H9 (cell line): Measurements from ENCODE around the gene CCBE1. TPM values are rescaled to one million over a fixed set of nuclear protein-coding genes. Genes with fewer than 3 reads are reported as not detected.

Experiments
- DNase-seq: peaks from one replicate; pipeline ENCODE4 v3.0.0-alpha.2; 2017
- H2AFZ ChIP-seq: one replicate; pipeline ENCODE4 v1.6.1; 2013; ENCODE audit warnings: mild to moderate bottlenecking, low read length, control low read depth, moderate library complexity
- H2AK5ac ChIP-seq: 2 replicates; pipeline ENCODE4 v1.6.1; 2013; ENCODE audit warnings: low read length, control low read depth, mixed read lengths; ENCODE audit not compliant: insufficient read length
- H2BK120ac ChIP-seq: one replicate; pipeline ENCODE4 v1.6.1; 2013; ENCODE audit warnings: low read depth, mild to moderate bottlenecking, low read length, control low read depth, inconsistent platforms; ENCODE audit not compliant: poor library complexity, severe bottlenecking
- H2BK12ac ChIP-seq: 2 replicates; pipeline ENCODE4 v1.6.1; 2013; ENCODE audit warnings: low read length, control low read depth, mixed read lengths, low read depth; ENCODE audit not compliant: insufficient read length
- H2BK15ac ChIP-seq: 2 replicates; pipeline ENCODE4 v1.6.1; 2013; ENCODE audit warnings: low read depth, low read length, control low read depth
- H2BK20ac ChIP-seq: one replicate; pipeline ENCODE4 v1.6.1; 2013; ENCODE audit warnings: low read depth, mild to moderate bottlenecking, low read length, control low read depth, inconsistent platforms; ENCODE audit not compliant: poor library complexity, severe bottlenecking
- H2BK5ac ChIP-seq: 2 replicates; pipeline ENCODE4 v1.6.1; 2013; ENCODE audit warnings: low read length, control low read depth, mixed read lengths; ENCODE audit not compliant: insufficient read length
- H3K14ac ChIP-seq: 2 replicates; pipeline ENCODE4 v1.6.1; 2013; ENCODE audit warnings: low read length, control low read depth; ENCODE audit not compliant: insufficient read depth
- H3K18ac ChIP-seq: 2 replicates; pipeline ENCODE4 v1.6.1; 2013; ENCODE audit warnings: low read depth, mild to moderate bottlenecking, mixed read lengths, low read length, control low read depth; ENCODE audit not compliant: insufficient read length
- H3K23ac ChIP-seq: 2 replicates; pipeline ENCODE4 v1.6.1; 2013; ENCODE audit warnings: low read length, control low read depth, mixed read lengths, low read depth; ENCODE audit not compliant: insufficient read length
- H3K23me2 ChIP-seq: 2 replicates; pipeline ENCODE4 v1.6.1; 2013; ENCODE audit warnings: low read depth, mild to moderate bottlenecking, mixed read lengths, low read length, control low read depth; ENCODE audit not compliant: insufficient read length, poor library complexity, severe bottlenecking
- H3K27ac ChIP-seq: 2 replicates; pipeline ENCODE4 v1.5.1; 2013; ENCODE audit warnings: low read length, control low read depth, mixed read lengths, low read depth; ENCODE audit not compliant: insufficient read length
- H3K27me3 ChIP-seq: 2 replicates; pipeline ENCODE4 v1.6.1; 2013; ENCODE audit warnings: low read length, control low read depth, inconsistent platforms; ENCODE audit not compliant: insufficient read depth
- H3K4ac ChIP-seq: 2 replicates; pipeline ENCODE4 v1.6.1; 2013; ENCODE audit warnings: low read depth, mild to moderate bottlenecking, control low read depth, inconsistent platforms, low read length, moderate library complexity
- H3K4me1 ChIP-seq: 2 replicates; pipeline ENCODE4 v1.6.1; 2013; ENCODE audit warnings: low read length, control low read depth, inconsistent platforms; ENCODE audit not compliant: insufficient read depth
- H3K4me2 ChIP-seq: 2 replicates; pipeline ENCODE4 v1.6.1; 2013; ENCODE audit warnings: low read length, control low read depth, mixed read lengths; ENCODE audit not compliant: insufficient read length, insufficient read depth
- H3K56ac ChIP-seq: 2 replicates; pipeline ENCODE4 v1.6.1; 2013; ENCODE audit warnings: low read depth, mild to moderate bottlenecking, mixed read lengths, low read length, control low read depth; ENCODE audit not compliant: insufficient read length
- H3K79me1 ChIP-seq: 2 replicates; pipeline ENCODE4 v1.6.1; 2013; ENCODE audit warnings: low read depth, mild to moderate bottlenecking, moderate library complexity, low read length, control low read depth, inconsistent platforms; ENCODE audit not compliant: insufficient read depth, poor library complexity, severe bottlenecking
- H3K79me2 ChIP-seq: 2 replicates; pipeline ENCODE4 v1.6.1; 2013; ENCODE audit warnings: low read length, control low read depth, inconsistent platforms; ENCODE audit not compliant: insufficient read depth
- H3K9ac ChIP-seq: 2 replicates; pipeline ENCODE4 v1.6.1; 2013; ENCODE audit warnings: low read length, control low read depth, mixed read lengths; ENCODE audit not compliant: insufficient read length; ENCODE audit errors: extremely low read depth
- H3K9me3 ChIP-seq: one replicate; pipeline ENCODE4 v1.6.1; 2013; ENCODE audit warnings: low read depth, low read length, inconsistent platforms; ENCODE audit not compliant: control insufficient read depth
- H3T11ph ChIP-seq: one replicate; pipeline ENCODE4 v1.6.1; 2013; ENCODE audit warnings: mild to moderate bottlenecking, low read length, control low read depth, inconsistent platforms
- H4K20me1 ChIP-seq: one replicate; pipeline ENCODE4 v1.6.1; 2013; ENCODE audit not compliant: control insufficient read depth, insufficient read length, insufficient read depth
- H4K5ac ChIP-seq: 2 replicates; pipeline ENCODE4 v1.6.1; 2013; ENCODE audit warnings: low read depth, mild to moderate bottlenecking, mixed read lengths, low read length, control low read depth; ENCODE audit not compliant: insufficient read length
- H4K8ac ChIP-seq: replicated peaks from 2 replicates; pipeline ENCODE4 v1.6.1; 2013; ENCODE audit warnings: low read length, control low read depth, mixed read lengths, low read depth; ENCODE audit not compliant: insufficient read length
- H4K91ac ChIP-seq: 2 replicates; pipeline ENCODE4 v1.6.1; 2013; ENCODE audit warnings: low read depth, mild to moderate bottlenecking, moderate library complexity, mixed read lengths, low read length, control low read depth; ENCODE audit not compliant: insufficient read length
- H3K27ac Mint-ChIP-seq, 3 experiments: 2 replicates in 2 of 3; 3 replicates in 1 of 3; pipeline ENCODE4 v1.8.0; 2020 to 2021; ENCODE audit warnings: mixed read lengths in 3 of 3, mild to moderate bottlenecking in 1 of 3, moderate library complexity in 1 of 3
- H3K27me3 Mint-ChIP-seq: 2 replicates; pipeline ENCODE4 v1.8.0; 2021; ENCODE audit warnings: low read depth, mild to moderate bottlenecking, moderate library complexity, mixed read lengths
- H3K36me3 Mint-ChIP-seq, 3 experiments: 2 replicates in 2 of 3; 3 replicates in 1 of 3; pipeline ENCODE4 v1.8.0; 2020 to 2021; ENCODE audit warnings: low read depth in 3 of 3, mixed read lengths in 3 of 3; ENCODE audit not compliant: insufficient read depth in 1 of 3
- H3K4me1 Mint-ChIP-seq, 2 experiments: 2 replicates each; pipeline ENCODE4 v1.8.0; 2020; ENCODE audit warnings: mixed read lengths in 2 of 2
- H3K4me3 Mint-ChIP-seq, 2 experiments: 2 replicates in 1 of 2; 3 replicates in 1 of 2; pipeline ENCODE4 v1.8.0; 2020 to 2021; ENCODE audit warnings: mild to moderate bottlenecking in 2 of 2, mixed read lengths in 2 of 2, moderate library complexity in 1 of 2
- H3K9me3 Mint-ChIP-seq, 2 experiments: 2 replicates in 1 of 2; 3 replicates in 1 of 2; pipeline ENCODE4 v1.8.0; 2020; ENCODE audit warnings: mild to moderate bottlenecking in 2 of 2, mixed read lengths in 2 of 2, moderate library complexity in 1 of 2
- WGBS: extraction: QIAGEN DNeasy Blood & Tissue Kit; methylation state at CpG from one replicate; pipeline ENCODE4 v1.1.7; 2013; ENCODE audit warnings: missing lambda C conversion rate, low lambda C conversion rate, mixed read lengths; ENCODE audit not compliant: insufficient read length; ENCODE audit errors: extremely low coverage; 5-methylcytosine and 5-hydroxymethylcytosine counted together
- total RNA-seq: library from RNA; stranded (reverse); gene quantifications from 2 replicates; pipeline ENCODE4 v1.2.1, GENCODE V29; 2021
- TF ChIP-seq, protein P1 (sequence below): fragments of 200-600 bp; sonication (generic); conservative IDR thresholded peaks from 3 replicates; pipeline ENCODE4 v1.8.0; 2021; ENCODE audit warnings: antibody characterized with exemption, mild to moderate bottlenecking

The CCBE1 gene
- total RNA-seq, 1 experiment from 2014 or later: 0.39 TPM

DNA sequence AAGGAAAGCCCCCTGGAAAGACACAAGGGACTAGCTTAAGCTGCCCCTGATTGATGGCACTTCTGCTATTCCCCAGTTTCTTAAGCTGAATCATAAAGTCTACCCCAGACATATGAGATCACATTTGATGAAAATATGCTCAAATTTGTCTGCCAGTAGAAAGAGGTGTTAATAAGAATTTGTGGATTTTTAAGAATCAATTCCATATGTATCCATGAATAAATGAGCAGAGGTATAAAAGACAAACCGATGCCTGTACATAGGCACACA, 119.9 kb downstream of the CCBE1 start:
- Histone ChIP-seq H2AK5ac (no peak overlapping the region), H4K8ac (no peak overlapping the region), H2BK20ac (no peak overlapping the region), H3K9me3 (no peaks in the 10 kb centered on the region), H3K4me2 (no peak overlapping the region), H3K18ac (no peak overlapping the region), H4K20me1 (no peaks in the 10 kb centered on the region), H2BK15ac (no peak overlapping the region), H2AFZ (no peak overlapping the region), H2BK120ac (no peak overlapping the region), H3K79me1 (no peaks in the 10 kb centered on the region), H2BK5ac (no peak overlapping the region), H4K5ac (no peak overlapping the region), H4K91ac (no peak overlapping the region), H3K27ac (no peak overlapping the region), H3K56ac (no peak overlapping the region), H3T11ph (no peak overlapping the region), H3K4ac (no peak overlapping the region), H3K79me2 (no peaks in the 10 kb centered on the region), H3K23ac (no peak overlapping the region), H3K4me1 (no peaks in the 10 kb centered on the region), H3K9ac (no peak overlapping the region), H3K27me3 (no peaks in the 10 kb centered on the region), H3K14ac (no peak overlapping the region), H2BK12ac (no peak overlapping the region), H3K23me2 (no peaks in the 10 kb centered on the region)
- Mint-ChIP-seq H3K4me1 (peaks cover 3 to 4% of the 10 kb centered on the region in 2 experiments; a peak in 1 of 4 replicates), H3K36me3 (no peaks in the 10 kb centered on the region), H3K27me3 (no peaks in the 10 kb centered on the region; the same call in none of the 2 replicates), H3K27ac (no peak overlapping the region), H3K4me3 (no peak overlapping the region), H3K9me3 (no peaks in the 10 kb centered on the region)
- no peak for DNase-seq
- no CpG with 5 or more reads among the region's 1 CpG for WGBS
- TF ChIP-seq, protein P1, sequence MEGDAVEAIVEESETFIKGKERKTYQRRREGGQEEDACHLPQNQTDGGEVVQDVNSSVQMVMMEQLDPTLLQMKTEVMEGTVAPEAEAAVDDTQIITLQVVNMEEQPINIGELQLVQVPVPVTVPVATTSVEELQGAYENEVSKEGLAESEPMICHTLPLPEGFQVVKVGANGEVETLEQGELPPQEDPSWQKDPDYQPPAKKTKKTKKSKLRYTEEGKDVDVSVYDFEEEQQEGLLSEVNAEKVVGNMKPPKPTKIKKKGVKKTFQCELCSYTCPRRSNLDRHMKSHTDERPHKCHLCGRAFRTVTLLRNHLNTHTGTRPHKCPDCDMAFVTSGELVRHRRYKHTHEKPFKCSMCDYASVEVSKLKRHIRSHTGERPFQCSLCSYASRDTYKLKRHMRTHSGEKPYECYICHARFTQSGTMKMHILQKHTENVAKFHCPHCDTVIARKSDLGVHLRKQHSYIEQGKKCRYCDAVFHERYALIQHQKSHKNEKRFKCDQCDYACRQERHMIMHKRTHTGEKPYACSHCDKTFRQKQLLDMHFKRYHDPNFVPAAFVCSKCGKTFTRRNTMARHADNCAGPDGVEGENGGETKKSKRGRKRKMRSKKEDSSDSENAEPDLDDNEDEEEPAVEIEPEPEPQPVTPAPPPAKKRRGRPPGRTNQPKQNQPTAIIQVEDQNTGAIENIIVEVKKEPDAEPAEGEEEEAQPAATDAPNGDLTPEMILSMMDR: no peak
